Measurements from ENCODE around the gene ATP13A4. TPM values are rescaled to one million over a fixed set of nuclear protein-coding genes. Genes with fewer than 3 reads are reported as not detected.

The ATP13A4 gene
- total RNA-seq, 1 donor from 2014 or later, result 13.0 TPM

DNA sequence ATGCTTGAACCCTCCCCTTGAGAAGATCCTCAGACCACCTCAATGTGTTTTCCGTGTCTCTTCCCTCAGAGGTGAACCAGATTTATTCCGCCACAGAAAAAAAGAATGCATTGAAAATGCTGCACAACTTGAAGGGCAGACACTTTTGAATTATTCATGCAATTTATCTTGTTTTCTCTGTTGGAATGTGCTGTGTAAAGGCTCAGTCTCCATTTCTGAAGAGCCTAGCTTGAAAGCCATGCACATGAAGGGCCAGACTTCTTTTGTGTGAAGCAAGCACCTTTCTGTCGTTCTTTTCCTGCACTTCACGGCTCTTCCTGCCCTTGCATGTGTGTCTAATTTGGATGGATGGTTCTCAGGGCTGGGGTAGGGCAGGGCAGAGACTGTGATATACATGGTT, 97.2 kb downstream of the ATP13A4 start:
- H3K36me3 ChIP-seq, result no peaks in the 10 kb centered on the region
- H3K27me3 ChIP-seq, result no peaks in the 10 kb centered on the region
- no peak overlapping the region for H3K4me3 ChIP-seq
- no peak for DNase-seq (ENCODE audit: extremely low spot score in 2 of 2)
- H3K4me1 ChIP-seq, result no peaks in the 10 kb centered on the region
- intact Hi-C loops (cut with DNase I), result no loop called here
- H3K9me3 ChIP-seq, result no peaks in the 10 kb centered on the region
- no peak for TF ChIP-seq POLR2A (IDR thresholded peaks at IDR 0.05)
- TF ChIP-seq, protein P1, sequence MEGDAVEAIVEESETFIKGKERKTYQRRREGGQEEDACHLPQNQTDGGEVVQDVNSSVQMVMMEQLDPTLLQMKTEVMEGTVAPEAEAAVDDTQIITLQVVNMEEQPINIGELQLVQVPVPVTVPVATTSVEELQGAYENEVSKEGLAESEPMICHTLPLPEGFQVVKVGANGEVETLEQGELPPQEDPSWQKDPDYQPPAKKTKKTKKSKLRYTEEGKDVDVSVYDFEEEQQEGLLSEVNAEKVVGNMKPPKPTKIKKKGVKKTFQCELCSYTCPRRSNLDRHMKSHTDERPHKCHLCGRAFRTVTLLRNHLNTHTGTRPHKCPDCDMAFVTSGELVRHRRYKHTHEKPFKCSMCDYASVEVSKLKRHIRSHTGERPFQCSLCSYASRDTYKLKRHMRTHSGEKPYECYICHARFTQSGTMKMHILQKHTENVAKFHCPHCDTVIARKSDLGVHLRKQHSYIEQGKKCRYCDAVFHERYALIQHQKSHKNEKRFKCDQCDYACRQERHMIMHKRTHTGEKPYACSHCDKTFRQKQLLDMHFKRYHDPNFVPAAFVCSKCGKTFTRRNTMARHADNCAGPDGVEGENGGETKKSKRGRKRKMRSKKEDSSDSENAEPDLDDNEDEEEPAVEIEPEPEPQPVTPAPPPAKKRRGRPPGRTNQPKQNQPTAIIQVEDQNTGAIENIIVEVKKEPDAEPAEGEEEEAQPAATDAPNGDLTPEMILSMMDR (IDR thresholded peaks at IDR 0.05), result no peak
- H3K27ac ChIP-seq, result no peak overlapping the region

DNA sequence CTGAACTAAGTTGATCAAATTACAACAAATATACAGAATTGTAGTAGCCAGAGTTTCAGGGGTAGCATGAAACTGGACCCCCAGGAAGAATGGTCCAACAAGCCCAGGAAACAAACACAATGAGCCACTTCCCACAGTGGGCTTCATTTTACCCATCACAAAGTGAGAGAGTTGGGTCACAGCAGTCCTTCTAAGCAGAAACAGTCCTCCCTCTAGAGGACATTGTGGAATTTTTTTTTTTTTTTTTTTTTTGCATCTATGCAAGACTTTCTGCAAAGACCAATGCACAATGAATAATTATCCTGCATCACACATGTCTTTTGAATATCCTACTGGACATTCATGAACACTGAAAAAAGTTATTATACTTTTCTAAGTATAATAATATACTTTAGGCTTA, 102.4 kb downstream of the ATP13A4 start:
- H3K4me3 ChIP-seq, result no peak overlapping the region
- TF ChIP-seq, protein P1 (IDR thresholded peaks at IDR 0.05), result no peak
- TF ChIP-seq POLR2AphosphoS5 (IDR thresholded peaks at IDR 0.05; ENCODE audit: insufficient read depth in 1 of 2, low read depth in 1 of 2) (no peak), POLR2A (IDR thresholded peaks at IDR 0.05) (no peak)
- no peaks in the 10 kb centered on the region for H3K36me3 ChIP-seq
- no peaks in the 10 kb centered on the region for H3K4me1 ChIP-seq
- H3K27me3 ChIP-seq, result no peaks in the 10 kb centered on the region
- no peak for DNase-seq (ENCODE audit: extremely low spot score in 2 of 2)
- H3K9me3 ChIP-seq, result no peaks in the 10 kb centered on the region
- no peak overlapping the region for H3K27ac ChIP-seq
- intact Hi-C loops (cut with DNase I), result no loop called here

DNA sequence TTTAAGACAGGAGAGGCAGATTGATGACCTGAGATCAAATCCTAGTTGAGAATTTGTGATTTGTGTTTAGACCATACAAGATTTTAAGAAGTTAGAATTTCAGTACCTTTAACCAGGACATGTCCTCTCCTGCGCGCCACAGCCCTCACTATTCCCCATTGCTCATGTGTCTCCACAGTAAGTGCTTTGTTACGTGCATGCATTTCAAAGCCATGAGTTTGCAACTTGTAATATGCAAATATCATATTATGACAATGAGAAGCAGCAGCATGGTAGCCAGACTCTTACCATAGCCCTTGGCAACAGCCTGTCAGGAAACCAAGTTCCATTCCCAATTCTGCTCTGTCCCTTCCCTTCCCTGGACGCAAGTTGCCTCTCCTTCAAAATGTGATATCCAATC, 102.8 kb downstream of the ATP13A4 start:
- Histone ChIP-seq H3K27ac (no peak overlapping the region), H3K9me3 (no peaks in the 10 kb centered on the region), H3K27me3 (no peaks in the 10 kb centered on the region), H3K4me3 (no peak overlapping the region), H3K4me1 (no peaks in the 10 kb centered on the region), H3K36me3 (no peaks in the 10 kb centered on the region)
- no peak for DNase-seq (ENCODE audit: extremely low spot score in 2 of 2)
- intact Hi-C loops (cut with DNase I), result no loop called here
- TF ChIP-seq, protein P1 (IDR thresholded peaks at IDR 0.05), result no peak
- TF ChIP-seq POLR2A (IDR thresholded peaks at IDR 0.05), result no peak

DNA sequence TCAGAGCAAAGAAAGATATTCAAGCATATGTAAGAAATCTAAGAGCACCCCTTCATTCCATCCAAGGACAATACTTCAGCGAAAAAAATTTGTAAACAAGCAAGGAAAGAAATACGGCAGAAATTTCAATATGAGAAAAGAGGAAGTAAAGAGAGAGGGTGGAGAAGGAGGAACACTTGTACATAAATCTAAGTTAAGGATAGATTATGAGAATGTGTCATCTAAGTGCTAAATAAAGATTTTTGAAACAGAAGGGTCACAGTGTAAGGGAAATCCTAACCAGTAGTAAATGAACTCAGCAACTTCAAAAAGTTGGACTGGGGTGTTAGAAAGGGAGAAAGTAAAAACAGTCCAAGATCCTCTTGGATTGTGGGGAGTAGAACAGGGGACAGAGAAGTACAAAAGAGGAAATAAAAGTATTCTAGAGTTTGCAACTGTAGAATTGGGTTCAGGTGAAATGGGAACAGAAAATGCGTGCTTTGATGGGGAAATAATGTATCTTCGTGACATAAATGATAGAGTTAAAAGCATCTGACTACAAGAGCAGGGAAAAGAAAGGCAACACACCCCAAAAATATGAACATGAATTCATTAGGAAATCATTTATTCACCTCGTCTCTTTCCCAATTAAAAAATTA, 107.6 kb downstream of the ATP13A4 start:
- Histone ChIP-seq H3K4me3 (no peak overlapping the region), H3K9me3 (no peaks in the 10 kb centered on the region), H3K27ac (no peak overlapping the region), H3K27me3 (no peaks in the 10 kb centered on the region), H3K4me1 (no peaks in the 10 kb centered on the region), H3K36me3 (no peaks in the 10 kb centered on the region)
- TF ChIP-seq POLR2AphosphoS5 (IDR thresholded peaks at IDR 0.05; ENCODE audit: insufficient read depth in 1 of 2, low read depth in 1 of 2) (no peak), POLR2A (IDR thresholded peaks at IDR 0.05) (no peak)
- TF ChIP-seq, protein P1 (IDR thresholded peaks at IDR 0.05), result no peak
- intact Hi-C loops (cut with DNase I), result no loop called here
- DNase-seq (ENCODE audit: extremely low spot score in 2 of 2), result no peak

DNA sequence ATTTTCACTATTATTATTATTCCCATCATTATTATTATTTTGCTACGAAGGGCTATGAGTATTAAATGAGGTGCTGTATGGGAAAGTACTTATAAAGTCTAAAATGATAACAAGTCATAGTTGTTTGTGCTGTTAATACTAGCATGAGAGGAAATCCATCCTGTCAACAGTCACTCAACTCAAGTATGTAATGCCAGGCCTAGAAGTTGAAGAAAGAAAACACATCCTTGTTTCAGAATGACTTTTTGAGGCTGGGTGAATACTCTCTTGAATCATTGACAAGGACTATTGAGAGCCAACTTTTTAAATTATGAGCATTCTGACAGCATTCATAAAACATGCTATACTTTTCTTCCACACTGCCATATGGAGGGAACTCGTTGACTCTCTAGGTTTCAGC, 115.3 kb downstream of the ATP13A4 start:
- Histone ChIP-seq H3K4me3 (no peak overlapping the region), H3K27ac (no peak overlapping the region), H3K9me3 (no peaks in the 10 kb centered on the region), H3K27me3 (no peaks in the 10 kb centered on the region), H3K36me3 (no peaks in the 10 kb centered on the region), H3K4me1 (no peaks in the 10 kb centered on the region)
- TF ChIP-seq, protein P1 (IDR thresholded peaks at IDR 0.05), result no peak
- TF ChIP-seq POLR2A (IDR thresholded peaks at IDR 0.05) (no peak), POLR2AphosphoS5 (IDR thresholded peaks at IDR 0.05; ENCODE audit: insufficient read depth in 1 of 2, low read depth in 1 of 2) (no peak)
- intact Hi-C loops (cut with DNase I), result no loop called here
- DNase-seq (ENCODE audit: extremely low spot score in 2 of 2), result no peak

Measured in vagina (tissue), 2 donors.